GM12874 (cell line): ENCODE measurements around the gene LHPP.
A peak's percentile ranks its signal among the peaks of the same experiment; 100 is the strongest.

Source experiments
- CTCF ChIP-seq: IDR thresholded peaks from 2 replicates; pipeline ENCODE4 v1.5.1; 2011; ENCODE audit warnings: low read depth, mild to moderate bottlenecking, control low read depth, low read length, moderate library complexity; ENCODE audit not compliant: insufficient read depth

LHPP gene

GRCh38 chr10:124565565-124566221 lies 104.1 kb downstream of the LHPP start:
- TF ChIP-seq CTCF: peak; percentile 68

GRCh38 chr10:124566222-124566888 lies 104.7 kb downstream of the LHPP start:
- TF ChIP-seq CTCF: no peak

- no peak for TF ChIP-seq CTCF
Observed at GRCh38 chr10:124566981-124567835, 105.6 kb downstream of the LHPP start.

- TF ChIP-seq CTCF: no peak
Observed at GRCh38 chr10:124568339-124568738, 106.7 kb downstream of the LHPP start.

GRCh38 chr10:124568848-124569622 lies 107.4 kb downstream of the LHPP start:
- no peak for TF ChIP-seq CTCF

GRCh38 chr10:124569623-124570470 lies 108.2 kb downstream of the LHPP start:
- no peak for TF ChIP-seq CTCF
